HG03469 (cell line): ENCODE data around the gene OBP2B.
"Not testable (repeated sequence)": the region's sequence is repeated elsewhere in the genome, so short reads cannot be mapped to it uniquely, and the experiment has no call there.

Experiments used
- ATAC-seq: cut with Tn5 transposase; IDR thresholded peaks from one replicate; pipeline ENCODE4 v1.9.1; 2021; ENCODE audit warnings: mild to moderate bottlenecking, moderate library complexity, moderate number of reproducible peaks; ENCODE audit not compliant: unreplicated experiment

Gene OBP2B, protein sequence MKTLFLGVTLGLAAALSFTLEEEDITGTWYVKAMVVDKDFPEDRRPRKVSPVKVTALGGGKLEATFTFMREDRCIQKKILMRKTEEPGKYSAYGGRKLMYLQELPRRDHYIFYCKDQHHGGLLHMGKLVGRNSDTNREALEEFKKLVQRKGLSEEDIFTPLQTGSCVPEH

DNA sequence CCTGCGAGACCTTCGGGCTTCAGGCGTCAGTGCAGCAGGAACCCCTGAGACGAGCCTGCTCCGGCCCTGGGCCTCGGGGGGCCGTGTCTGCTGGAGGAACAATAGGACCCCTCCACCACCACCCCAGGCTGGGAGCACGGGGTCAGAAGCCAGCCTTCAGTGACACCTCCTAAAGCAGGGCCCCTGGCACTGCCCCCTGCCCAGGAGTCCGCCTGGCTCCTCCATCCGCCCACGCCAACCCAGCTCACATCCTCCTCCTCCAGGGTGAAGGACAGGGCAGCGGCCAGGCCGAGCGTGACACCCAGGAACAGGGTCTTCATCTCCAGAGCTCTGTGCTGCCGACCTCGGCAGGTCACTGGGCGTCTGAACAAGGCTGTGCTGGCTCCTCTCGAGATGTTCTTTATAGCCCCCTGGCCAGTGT is at the start of gene OBP2B:
TSS of gene OBP2B (minus strand) at position 371 of the 421 bp plus-strand sequence. CDS start at position 320, 51 bp downstream.
- not testable (repeated sequence) for ATAC-seq

DNA sequence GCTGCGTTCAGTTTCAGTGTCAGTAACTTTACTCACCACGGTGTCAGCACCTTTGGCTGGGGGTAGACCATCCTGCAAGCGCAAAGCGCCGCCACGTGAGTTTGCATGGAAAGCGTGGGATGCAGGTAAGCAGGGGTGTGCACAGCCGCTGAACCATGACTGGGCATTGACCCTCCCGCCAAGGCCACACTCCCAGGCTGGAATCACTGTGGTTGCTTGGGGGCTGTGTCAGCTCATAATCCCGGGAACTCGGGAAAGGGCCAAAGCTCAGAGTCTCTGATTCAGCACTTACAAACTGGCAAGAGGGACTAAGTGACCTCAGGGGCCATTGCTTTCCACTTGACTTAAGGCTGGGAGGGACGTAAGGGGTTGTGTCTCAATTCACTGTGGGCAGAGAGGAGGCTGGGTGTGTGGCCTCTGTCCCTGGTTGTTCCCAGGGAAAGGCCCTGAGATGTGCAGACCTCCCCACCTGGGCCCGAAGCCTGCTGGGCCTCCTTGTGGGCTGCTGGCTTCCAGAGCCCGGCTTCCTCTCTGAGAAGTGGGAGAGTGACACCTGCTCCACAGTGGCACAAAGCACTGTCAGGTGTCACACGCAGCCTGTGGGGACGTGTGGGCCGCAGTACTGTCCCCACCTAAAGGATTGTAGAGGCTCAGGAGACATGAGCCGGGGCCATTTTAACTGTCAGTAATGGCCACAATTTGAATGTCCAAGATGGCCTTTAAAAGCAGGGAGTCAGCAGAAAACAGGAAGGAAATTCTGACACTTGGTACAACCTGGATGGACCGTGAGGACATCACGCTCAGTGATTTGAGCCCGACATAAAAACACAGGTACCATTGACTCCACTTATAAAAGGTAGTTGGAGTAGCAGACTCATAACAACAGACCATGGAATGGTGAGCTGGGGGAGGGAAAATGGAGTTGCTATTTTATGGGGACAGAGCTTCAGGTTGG is 49.3 kb upstream of the OBP2B start:
- no peak for ATAC-seq

DNA sequence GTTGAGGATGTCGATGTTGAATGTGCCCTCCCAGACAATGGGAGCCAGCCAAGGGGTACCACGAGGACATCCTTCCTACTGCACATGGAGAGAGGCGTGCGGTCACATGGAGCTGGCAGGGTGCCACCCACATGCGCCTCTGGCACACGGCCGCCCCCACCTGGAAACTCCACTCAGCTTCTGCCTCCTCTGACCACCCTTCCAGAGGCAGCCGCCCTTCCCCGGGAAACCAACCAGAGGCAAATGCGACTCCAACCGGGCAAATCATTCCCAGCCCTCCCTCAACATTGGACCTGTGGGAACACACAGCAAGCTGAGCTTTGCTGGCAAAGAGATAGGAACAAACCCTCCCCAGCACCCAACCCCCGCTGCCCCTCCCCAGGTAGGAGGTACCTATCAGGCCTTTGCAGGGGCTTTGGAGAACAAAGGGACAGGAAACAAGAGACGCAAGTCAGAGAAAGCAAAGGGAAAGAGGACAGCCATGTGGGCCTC is 48.5 kb upstream of the OBP2B start:
- no peak for ATAC-seq

DNA sequence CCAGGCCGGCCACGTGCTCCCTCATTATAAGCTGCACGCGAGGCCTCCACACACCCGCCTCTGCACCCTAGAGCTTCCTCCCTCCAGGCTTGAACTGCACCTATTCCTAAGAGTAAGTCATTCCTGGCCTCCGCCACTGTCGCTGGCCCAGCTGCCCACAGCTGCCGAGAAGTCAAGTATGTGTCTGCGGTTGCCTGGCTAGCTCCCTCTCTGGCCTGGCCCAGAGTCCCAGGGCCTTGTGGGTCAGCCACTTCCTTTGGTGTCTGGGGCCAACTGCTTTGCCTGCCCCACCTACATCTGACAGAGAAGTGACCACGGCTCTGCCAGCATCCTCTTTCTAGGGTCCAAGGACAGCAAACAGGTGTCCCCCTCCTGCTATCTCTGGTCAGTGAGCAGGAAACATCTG is 47.6 kb upstream of the OBP2B start:
- ATAC-seq: no peak

DNA sequence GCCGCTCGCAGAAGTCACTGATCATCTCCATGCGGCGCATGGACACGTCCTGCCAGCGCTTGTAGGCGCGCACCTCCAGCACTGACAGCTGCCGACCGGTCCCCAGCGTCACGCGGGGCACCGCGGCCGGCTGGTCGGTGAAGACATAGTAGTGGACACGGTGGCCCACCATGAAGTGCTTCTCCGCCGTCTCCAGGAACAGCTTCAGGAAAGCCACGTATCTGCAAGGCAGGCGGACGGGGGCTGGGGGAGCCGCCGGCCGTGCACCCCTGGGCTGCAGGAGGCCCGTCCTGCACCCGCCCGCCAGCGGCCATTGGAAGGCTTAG is 47.0 kb upstream of the OBP2B start:
- no peak for ATAC-seq

DNA sequence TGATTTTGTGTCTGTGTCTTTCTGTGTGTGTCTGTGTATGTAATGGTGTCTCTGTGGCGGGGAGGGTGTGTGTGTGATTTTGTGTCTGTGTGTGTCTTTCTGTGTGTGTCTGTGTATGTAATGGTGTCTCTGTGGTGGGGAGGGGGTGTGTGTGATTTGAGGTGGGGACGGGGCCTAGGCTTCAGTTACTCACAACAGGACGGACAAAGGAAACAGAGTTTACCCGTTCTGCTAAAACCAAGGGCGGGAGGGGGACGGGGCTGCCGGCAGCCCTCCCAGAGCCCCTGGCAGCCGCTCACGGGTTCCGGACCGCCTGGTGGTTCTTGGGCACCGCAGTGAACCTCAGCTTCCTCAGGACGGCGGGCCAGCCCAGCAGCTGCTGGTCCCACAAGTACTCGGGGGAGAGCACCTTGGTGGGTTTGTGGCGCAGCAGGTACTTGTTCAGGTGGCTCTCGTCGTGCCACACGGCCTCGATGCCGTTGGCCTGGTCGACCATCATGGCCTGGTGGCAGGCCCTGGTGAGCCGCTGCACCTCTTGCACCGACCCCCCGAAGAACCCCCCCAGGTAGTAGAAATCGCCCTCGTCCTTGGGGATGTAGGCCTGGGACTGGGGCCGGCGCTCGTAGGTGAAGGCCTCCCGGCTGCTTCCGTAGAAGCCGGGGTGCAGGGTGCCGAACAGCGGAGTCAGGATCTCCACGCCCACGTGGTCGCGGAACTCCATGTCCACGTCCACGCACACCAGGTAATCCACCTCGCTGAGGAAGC is 46.5 kb upstream of the OBP2B start:
- ATAC-seq: no peak

DNA sequence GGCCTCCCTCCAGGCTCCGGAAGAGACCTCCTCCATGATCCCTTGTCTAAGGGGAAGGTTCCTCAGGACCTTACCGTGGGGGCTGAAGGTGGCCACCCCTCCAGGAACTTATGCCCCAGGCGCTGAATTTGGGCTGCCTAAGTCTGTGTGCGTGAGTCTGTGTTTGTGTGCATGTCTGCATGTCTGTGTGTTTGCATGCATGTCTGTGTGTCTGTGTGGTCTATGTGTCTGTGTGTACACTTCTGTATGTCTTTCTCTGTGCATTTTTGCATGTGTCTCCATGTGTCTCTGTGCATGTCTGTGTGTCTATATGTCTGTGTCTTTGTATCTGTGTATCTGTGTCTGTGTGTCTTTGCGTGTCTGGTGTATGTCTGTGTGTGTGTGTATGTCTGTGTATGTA is 45.4 kb upstream of the OBP2B start:
- ATAC-seq: no peak

DNA sequence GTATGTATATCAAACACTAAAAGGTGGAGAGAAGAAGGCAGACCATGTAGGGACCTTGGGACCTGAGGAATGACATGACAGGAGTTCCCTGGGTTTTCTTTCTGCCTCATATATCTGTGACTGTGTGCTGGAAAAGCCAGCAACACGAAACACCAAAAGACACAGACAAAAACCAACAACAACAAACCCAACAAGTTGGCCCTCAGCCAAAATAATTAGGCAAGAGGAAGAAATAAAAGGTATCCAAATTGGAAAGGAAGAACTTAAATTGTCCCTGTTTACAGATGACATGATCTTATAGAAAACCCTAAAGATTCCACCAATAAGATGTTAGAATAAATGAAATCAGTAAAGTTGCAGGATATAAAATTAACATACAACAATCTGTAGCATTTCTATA is 44.2 kb upstream of the OBP2B start:
- no peak for ATAC-seq

DNA sequence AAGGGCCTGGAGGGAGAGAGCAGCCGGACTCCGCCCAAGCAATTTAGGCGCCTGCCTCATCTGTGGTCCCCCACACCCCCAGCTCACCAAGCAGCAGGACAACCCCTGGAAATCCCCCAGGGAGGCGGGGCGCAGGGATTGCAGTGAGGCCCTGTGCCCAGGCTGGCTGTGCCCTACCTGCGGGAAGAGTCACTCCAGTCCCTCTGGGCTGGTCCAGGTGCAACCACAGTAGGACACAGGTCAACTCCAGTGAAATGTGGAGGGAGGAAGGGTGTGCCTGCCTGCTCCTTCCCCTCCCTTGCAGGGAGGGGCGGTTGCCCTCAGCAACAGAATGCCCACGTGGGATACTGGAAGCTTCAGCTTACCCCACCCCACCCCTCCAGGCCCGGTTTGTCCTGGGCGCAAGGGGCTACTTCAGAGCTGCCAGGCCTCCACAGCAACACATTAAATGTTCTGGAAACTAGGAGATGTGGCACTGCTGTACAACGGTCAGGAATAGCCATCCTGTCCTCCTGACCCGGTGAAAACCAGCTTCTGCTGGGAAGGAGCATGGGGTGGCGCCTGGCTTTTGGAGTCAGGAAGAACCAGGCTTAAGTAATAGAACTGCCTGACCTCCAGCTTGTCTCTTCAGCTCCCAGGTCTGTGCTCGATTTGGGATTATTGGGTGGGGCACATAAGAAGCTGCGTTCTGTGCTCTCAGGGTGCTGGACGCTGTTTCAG is 43.4 kb upstream of the OBP2B start:
- ATAC-seq: no peak

DNA sequence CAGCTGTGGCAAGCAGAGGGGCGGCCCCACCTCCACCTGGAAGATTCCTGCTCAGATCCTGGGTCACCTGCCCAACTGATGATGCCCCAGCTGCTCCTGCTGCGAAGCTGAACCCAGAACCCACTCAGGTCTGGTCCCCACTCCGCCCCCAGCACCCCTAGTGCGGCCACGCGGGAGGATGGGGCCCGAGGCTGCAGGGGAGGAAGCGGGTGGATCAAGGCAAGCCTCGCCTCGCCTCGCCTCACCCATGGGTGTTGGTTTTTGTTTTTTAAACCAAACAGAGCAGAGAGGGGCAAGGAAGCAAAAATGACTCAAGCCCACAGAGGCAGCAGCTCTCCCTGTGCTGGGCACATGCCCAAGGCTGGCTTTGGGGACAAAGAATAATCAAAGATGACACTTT is 42.7 kb upstream of the OBP2B start:
- ATAC-seq: no peak

DNA sequence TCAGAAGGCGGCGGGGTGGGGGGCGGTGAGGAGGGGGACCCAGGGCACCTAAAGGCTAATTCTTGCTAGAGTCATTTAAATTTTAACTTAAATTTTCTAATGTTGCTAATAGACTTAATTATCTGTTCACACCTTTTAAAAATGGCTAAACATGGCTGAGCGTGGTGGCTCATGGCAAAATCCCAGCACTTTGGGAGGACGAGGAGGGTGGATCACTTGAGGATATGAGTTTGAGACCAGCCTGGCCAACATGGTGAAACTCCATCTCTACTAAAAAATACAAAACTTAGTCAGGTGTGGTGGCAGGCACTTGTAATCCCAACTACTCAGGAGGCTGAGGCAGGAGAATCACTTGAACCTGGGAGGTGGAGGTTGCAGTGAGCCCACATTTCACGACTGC is 42.2 kb upstream of the OBP2B start:
- not testable (repeated sequence) for ATAC-seq

DNA sequence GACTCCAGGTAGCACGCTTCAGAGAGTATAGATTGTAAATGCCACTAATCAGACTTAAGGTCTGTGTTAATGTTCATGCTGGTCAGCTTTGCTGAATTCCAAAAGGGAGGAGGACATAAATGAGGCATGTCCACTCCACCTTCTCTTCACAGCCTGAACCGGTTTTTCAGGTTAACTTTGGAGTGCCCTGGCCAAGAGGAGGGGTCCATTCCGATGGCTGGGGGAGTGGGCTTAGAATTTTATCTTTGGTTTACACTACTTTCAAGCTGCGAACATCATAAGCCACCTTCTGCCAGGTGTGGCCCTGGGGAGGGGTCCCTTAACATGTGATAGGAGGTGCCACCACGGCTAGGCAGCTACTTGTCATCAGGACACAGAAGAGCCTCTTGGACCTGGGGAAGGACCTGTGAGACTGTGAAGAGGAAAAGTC is 41.7 kb upstream of the OBP2B start:
- ATAC-seq: no peak

DNA sequence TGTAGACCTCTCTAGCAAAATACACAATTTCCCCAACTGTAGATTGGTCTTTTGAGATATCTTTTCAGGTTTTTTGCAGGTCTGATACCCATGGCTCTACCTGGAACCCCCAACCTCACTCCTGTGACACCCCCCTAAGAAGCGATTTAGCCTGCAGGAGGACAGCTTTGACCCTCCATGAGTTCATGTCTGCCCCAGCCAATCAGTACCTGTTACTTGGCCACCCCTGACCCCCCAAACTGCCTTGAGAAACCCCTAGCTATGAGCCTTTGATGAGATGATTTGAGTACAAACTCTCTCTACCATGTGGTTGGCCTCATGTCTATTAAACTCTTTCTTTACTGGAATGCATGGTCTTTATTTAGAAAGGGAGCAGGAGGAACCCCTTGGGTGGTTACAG is 40.3 kb upstream of the OBP2B start:
- ATAC-seq: no peak

DNA sequence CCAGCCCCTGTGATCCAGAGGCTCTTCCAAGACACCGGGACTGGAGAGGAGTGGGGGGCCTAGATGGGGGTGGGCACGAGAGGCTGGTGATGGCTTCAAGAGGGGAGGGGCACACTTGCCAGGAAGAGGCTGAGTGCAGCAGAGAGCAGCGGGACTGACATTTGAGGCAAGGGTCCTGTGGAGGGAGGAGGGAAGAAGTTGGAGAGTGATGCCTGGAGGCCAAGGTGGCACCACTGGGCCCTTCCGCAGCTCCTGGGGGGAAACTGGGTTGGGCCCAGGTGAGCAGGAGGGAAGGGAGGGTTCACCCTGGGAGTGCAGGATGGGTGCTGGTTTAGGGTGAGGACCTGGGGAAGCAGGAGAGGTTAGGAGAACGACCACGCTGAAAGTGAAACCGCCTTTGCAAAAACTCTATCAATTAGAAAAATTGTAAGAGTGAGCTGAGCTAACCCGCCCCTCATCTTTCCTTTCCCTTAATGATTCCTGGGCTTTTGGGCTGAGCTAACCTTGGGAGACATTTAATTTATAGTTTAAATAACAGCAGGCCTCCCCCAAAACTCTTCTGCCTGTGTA is 39.8 kb upstream of the OBP2B start:
- no peak for ATAC-seq

DNA sequence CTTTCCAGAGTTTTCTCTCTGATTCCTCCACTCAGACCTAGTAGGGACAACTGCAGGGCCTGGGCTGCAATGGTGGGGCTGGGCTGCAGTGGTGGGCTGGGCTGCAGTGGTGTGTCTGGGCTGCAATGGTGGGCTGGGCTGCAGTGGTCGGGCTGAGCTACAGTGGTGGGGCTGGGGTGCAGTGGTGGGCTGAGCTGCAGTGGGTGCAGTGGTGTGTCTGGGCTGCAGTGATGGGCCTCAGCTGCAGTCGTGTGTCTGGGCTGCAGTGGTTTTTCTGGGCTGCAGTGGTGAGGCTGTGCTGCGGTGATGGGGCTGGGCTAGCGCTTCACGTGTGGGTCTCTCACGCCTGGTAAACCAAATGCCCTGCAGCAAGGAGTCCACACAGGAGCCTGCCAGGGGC is 38.6 kb upstream of the OBP2B start:
- ATAC-seq: no peak

DNA sequence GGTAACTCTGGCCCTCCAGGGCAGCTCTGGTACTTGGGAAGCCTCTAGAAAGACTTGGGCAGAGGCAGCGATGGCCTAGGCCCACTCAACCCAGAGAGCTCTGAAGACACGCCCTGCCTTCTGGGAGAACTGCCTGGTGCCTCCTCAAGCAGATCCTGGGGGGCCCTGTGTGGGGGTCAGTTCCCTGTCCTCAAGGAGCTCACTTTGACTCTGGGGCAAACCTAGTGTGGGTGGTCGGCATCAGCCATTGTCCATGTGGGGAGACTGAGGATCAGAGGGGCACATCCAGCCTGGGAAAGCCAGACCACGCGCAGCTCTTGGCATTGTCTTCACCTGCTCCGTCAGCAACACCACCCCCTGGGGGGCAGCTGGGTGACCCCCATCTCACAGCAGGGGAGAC is 37.9 kb upstream of the OBP2B start:
- no peak for ATAC-seq

DNA sequence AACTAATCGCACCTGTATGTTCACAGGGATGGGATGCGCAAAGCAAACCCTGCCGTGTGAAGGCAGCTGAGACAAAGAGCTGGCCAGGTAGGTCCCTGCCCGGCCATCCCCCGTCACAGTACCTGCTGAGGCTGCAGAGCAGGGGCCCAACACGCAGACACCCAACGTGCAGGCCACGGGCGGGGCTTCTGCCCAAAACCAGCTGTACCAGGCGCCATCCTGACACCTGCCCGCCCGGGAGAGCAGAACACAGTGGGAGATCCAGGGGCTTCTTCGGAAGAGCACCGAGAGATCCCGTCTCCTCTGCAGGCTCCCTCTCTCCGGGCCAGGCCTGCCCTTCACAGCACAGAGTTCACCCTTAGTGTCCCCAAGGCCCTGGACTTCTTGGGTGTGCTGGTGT is 37.5 kb upstream of the OBP2B start:
- no peak for ATAC-seq

DNA sequence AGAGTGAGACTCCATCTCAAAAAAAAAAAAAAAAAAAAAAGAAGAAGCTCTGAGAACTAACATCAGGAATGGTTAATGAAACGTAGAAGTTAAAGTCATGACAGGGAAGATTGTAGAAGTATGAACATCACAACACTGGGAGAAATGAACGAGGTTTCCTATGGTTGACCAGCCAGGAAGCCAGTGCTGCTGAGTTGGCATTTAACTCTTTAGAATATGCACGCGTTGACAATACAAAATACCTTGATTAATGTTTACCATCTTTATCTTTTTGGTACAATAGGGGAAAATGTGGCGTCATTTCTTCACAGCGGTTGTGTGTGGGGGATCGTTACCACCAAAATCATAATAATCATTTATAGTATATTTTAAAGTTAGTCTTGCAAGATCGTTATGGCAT is 33.9 kb upstream of the OBP2B start:
- ATAC-seq: no peak

DNA sequence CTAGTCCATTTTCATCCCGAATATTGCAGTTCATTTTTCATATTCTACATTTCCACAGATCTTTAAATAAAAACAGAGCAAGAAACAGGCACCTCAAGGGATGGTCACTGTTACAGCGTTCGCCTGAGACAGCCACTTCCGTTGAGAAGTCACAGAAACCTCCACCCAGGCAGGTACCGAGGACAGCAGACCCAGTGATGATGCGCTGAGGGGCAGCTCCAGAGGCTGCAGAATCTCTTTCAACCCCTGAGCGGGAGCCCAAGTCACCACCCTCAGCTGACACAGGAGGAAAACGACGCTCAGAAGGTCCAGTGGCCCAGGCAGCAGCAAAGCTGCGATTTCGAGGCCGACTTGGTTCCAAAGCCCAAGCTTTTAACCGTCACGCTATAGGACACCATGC is 33.2 kb upstream of the OBP2B start:
- ATAC-seq: no peak

DNA sequence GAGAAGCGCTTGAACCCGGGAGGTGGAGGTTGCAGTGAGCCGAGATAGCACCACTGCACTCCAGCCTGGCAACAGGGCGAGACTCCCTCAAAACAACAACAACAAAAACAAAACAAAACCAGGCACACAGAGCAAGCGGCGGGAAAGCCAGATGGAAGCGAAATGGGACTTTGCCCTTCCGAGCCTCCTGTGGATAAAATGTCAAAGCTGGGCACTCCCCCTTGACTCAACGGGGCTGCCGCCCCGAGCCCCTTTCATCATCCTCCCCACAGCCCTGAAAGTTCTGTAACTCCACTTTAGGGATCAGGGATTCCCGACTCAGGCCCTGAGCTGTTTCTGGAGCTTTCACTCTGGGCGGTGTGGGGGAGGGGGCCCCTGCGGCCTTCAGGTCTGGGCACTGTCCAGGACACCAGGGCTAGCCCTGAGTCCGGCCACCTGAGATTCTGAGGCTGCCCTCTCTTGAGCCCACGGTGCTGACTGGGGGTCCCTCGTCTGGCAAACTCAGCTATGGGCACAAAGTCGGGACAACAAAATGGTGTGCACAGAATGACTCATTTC is 30.6 kb upstream of the OBP2B start:
- no peak for ATAC-seq
